Activated CD4-positive, alpha-beta T cell treated with anti-CD3 and anti-CD28 coated beads, Interleukin-2, amount 50 U/mL, for 24 hours (primary cell): ENCODE results near the gene AHSP.
"Not testable (repeated sequence)": the region's sequence is repeated elsewhere in the genome, so short reads cannot be mapped to it uniquely, and the experiment has no call there.

Experiments
- DNase-seq, 2 donors: peaks; one replicate each; pipeline ENCODE4 v3.0.0-alpha.2; 2020; ENCODE audit warnings: low read depth in 1 of 2, low spot score in 1 of 2

The AHSP gene, protein sequence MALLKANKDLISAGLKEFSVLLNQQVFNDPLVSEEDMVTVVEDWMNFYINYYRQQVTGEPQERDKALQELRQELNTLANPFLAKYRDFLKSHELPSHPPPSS

DNA sequence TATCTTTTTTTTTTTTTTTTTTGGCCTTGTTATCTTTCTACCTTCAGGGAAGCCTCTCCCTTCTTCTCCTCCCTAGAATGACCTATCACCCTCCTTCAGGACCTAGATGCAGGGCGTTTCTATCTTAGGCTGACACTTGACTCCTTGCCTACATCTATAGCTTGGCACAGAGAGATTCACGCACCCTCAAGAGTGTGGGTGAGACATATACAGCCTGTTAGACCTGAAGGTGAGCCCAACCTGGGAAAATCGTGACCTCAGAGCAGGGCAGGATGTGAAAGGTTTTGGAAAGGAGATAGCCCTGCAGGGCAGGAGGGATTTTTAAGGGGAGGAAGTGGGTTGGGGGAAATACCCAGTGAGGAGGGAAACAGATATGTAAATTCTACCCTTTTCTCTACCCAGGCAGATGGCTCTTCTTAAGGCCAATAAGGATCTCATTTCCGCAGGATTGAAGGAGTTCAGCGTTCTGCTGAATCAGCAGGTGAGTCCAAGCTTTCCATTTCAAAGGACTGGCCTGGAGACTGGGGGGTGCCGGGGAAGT is at the start of gene AHSP:
Gene AHSP, plus strand, starts transcription at position 167 of the 541 bp plus-strand sequence. Its CDS starts 240 bp downstream, at position 407.
- DNase-seq: no peak

DNA sequence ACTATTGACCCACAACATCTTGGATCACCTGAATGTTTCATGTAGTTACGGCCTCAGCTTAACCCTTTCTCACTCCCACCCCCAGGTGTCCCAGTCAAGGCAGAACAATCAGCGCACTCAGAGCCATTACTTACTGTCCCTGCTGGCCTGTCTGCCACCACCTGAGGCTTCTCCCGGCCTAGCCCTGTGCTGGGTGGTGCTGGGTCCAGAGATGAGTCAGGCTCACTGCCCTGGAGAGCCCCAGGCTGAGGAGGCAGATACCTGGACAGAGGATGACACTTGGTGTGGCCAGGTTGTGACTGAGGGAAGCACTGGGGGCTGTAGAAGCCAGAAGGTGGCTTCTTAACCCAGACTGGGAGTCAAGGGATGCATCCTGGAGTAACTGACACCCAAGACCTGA is 48.7 kb upstream of the AHSP start:
- DNase-seq: no peak

DNA sequence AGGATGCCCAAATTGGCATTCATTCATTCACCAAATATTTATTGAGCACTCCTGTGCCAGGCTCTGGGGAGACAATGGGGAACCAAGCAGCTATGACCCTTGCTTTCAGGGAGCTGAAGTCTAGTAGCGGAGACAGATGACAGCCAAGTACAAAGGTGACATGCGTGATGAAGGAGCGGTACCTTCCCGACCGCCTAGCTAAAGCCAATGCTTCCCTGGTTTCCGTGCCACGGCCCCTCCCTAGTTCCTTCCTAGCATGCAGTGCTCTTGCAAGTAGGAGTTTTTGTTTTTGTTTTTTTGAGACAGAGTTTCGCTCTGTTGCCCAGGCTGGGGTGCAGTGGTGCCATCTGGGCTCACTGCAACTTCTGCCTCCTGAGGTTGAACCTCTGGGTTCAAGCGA is 47.9 kb upstream of the AHSP start:
- DNase-seq: no peak

DNA sequence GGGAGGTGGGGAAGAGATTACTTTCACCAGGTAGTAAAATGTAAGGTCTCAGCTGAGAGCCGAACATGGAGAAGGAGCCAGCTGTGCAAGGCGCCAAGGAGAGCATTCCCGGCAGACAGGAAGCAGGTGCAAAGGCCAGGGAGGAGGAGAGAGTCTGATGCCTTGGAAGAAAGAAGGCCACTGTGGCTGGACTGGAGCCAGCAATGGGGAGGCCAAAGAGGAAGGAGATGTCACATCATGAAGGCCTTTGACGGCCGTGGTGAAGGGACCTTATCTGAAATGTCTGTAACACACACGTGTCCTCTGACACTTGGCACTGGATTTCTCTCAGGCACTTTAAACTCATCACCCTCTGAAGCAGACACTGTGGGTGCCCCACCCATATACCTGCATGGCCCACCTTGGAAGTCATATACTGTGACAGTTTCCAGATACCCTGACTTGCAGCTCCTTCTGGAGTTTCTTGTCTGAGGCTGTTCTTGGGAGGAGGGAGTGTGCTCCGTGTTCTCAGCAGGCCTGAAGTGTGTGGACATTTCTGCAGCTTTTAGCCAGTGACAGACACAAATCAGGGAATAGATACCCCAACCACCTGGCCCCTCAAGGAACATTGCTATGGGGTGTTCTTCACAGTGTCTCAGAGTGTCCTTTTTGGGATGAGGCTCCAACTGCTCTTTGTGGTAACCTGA is 46.7 kb upstream of the AHSP start:
- DNase-seq: no peak

DNA sequence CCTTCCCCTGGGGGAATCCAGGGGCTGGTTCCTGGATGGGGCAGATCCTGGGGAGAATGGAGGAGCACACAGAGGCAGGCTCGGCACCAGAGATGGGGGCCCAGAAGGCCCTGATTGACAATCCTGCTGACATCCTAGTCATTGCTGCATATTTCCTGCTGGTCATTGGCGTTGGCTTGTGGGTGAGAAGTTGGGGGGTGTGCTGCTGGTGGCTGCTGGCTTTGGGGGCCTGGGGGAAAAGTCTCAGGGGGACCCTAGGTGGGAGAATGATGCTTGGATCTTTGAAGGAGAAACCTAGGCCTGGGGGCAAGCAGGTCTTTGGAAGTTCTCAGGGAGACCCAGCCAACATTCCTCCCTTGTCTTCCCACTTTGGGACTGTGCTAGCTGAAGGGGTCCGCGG is 44.6 kb upstream of the AHSP start, which contains the start of gene SLC5A2:
Gene SLC5A2, plus strand, starts transcription at position 43 of the 400 bp plus-strand sequence. Its CDS starts 14 bp downstream, at position 57.
- no peak for DNase-seq

DNA sequence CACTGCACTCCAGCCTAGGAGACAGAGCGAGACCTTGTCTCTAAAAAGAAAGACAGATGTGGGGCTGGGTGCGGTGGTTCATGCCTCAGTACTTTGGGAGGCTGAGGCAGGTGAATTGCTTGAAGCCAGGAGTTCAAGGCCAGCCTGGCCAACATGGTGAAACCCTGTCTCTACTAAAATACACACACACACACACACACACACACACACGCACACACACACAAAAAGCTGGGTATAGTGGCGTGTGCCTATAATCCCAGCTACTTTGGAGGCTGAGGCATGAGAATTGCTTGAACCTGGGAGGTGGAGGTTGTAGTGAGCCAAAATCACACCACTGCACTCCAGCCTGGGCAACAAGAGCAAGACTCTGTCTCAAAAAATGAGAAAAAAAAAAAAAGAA is 43.7 kb upstream of the AHSP start:
- DNase-seq: not testable (repeated sequence)

DNA sequence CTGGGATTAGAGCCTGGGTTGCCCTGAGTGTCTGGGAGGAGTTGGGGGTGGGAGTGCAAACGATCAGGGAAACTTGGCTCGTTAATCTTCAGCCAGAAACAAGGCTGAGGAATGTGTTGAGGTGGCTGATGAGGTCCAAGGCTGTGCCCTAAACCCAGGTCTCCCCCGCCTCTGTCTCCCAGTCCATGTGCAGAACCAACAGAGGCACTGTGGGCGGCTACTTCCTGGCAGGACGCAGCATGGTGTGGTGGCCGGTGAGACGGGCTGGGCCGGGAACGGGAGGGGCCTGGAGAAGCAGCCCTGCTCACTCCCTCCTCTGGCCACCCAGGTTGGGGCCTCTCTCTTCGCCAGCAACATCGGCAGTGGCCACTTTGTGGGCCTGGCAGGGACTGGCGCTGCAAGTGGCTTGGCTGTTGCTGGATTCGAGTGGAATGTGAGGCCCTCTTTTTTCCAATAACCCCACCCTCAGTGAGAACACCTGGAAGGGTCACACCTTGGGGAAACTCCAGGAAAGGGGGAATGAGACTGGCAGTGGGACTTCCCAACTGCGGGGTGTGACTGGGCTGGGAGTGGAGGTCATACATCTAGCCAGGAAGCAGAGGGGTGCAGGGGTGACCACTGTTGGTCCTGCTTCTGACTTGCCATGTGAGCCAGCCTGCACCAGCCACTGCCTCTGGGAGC is 43.1 kb upstream of the AHSP start:
- DNase-seq: no peak

DNA sequence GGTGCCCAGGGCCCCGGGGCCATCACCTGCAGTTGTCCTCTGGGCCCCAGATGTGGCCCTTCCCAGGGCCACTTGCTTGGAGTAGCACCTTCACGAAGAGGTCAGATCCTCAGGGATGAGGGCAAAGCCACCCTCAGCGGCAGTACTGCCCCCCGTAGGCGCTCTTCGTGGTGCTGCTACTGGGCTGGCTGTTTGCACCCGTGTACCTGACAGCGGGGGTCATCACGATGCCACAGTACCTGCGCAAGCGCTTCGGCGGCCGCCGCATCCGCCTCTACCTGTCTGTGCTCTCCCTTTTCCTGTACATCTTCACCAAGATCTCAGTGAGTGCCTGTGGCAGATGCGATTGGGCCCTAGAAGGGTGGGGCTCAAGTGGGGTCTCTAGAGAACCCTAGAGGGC is 42.1 kb upstream of the AHSP start:
- no peak for DNase-seq

DNA sequence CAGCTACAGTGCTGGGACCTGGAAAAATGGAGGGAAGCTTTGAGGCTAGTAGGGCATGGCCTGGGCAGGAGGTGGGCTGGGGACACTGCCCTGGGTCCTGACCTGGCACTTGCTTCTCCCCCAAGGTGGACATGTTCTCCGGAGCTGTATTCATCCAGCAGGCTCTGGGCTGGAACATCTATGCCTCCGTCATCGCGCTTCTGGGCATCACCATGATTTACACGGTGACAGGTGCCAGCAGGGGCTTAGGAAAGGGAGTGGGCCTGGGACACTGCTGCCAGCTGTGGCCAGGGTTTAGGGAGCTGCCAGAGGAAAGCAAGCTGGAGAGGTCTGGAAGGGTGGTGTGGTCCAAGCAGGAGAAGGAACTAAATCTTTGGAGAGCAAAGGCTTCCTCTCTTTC is 41.7 kb upstream of the AHSP start:
- no peak for DNase-seq

DNA sequence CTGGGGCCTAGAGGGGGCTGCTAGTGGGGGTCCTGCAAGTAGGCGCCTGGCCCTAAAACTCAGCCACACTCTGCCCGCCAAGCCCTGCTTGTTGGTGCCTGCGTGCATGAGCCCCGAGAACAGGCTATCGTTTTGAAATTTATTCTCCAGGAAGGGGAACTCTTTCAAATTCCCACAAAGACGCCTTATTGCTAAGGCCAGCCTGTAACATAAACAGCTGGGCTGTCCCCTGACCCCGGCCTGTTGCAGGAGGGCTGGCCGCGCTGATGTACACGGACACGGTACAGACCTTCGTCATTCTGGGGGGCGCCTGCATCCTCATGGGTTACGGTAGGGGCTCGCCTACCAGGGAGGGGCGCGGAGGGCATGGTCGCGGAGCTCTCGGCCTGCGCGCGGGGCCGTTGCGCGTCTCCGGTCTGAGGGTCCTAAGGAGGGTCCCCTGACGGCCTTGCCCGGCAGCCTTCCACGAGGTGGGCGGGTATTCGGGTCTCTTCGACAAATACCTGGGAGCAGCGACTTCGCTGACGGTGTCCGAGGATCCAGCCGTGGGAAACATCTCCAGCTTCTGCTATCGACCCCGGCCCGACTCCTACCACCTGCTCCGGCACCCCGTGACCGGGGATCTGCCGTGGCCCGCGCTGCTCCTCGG is 40.5 kb upstream of the AHSP start:
- no peak for DNase-seq

DNA sequence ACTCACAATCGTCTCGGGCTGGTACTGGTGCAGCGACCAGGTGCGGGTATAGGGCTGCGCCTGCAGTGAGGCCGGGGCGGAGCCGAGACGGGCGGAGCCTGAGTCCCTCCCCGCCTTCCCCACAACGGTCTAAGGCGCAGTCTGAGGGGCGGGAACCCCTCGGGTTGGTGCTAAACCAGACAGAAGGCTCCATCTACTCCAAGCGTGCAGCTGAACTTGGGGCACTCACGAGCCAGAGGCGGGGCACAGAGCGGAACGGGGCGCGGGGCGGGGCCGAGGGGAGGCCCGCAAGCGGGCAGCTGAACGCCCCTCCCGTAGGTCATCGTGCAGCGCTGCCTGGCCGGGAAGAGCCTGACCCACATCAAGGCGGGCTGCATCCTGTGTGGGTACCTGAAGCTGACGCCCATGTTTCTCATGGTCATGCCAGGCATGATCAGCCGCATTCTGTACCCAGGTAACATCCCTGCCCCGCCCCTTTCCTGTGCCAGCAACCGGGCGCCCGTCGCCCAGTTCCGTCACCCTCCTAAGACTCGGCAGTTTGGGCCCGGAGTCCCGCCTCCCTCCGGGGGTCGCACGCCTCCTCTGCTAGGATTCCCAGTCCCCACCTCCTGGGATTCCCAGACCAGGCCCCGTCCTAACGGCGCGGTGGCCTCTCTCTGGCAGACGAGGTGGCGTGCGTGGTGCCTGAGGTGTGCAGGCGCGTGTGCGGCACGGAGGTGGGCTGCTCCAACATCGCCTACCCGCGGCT is 39.8 kb upstream of the AHSP start:
- peak; percentile 28 to 36 for DNase-seq

DNA sequence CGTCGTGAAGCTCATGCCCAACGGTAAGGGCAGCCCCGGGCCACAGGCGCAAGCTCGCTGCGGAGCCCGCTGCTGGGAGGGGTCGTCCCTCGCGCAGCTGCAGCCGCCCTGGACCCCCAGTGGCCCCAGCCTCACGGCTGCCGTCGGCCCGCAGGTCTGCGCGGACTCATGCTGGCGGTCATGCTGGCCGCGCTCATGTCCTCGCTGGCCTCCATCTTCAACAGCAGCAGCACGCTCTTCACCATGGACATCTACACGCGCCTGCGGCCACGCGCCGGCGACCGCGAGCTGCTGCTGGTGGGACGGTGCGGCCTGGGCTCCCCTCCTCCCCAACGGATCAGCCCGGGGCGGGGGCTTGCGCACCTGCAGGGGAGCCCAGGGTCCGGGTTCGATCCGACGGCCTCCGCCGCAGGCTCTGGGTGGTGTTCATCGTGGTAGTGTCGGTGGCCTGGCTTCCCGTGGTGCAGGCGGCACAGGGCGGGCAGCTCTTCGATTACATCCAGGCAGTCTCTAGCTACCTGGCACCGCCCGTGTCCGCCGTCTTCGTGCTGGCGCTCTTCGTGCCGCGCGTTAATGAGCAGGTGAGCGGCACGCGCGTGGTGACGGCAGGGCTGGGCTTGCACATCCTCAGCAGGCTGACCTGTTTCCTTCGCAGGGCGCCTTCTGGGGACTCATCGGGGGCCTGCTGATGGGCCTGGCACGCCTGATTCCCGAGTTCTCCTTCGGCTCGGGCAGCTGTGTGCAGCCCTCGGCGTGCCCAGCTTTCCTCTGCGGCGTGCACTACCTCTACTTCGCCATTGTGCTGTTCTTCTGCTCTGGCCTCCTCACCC is 39.0 kb upstream of the AHSP start:
- no peak for DNase-seq

DNA sequence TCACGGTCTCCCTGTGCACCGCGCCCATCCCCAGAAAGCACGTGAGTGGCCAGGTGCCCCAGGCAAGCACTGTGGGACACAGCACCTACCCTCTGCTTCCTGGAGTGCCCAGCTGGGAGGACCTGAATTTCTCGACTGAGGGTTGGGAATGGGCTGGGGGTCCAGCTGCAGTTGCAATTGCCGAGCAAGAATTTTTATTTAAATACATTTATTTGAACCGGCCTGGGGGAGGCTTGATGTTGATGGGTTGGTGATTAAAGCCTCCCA is 38.5 kb upstream of the AHSP start:
- DNase-seq: no peak

DNA sequence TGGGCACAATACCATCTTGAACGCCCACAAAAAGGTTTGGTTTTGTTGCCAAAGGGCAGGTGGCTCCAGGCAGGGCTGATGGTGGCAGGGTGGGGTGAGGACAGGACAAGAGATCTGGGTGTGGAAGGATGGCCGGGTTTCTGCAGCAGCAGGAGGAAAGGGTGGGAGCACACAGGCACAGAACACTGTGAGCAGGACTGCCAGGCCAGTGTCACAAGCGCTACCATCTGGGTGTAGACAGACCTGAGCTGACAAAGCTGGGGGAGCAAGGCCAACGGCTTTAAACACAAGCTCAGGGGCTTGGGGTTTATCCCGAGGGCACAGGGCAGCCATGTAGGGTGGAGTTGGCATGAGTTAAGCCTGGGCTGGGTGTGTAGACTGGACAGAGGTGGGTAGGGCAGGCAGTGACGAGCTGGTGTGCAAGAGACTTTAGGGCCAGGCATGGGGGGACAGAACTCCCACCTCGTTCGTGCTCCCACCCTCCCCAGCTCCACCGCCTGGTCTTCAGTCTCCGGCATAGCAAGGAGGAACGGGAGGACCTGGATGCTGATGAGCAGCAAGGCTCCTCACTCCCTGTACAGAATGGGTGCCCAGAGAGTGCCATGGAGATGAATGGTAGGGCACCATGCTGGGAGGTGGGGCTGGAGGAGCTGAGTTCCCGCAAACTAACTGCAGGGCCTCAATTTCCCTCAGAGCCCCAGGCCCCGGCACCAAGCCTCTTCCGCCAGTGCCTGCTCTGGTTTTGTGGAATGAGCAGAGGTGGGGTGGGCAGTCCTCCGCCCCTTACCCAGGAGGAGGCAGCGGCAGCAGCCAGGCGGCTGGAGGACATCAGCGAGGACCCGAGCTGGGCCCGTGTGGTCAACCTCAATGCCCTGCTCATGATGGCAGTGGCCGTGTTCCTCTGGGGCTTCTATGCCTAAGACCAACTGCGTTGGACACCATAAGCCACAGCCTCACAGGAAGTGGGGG is 37.8 kb upstream of the AHSP start:
- no peak for DNase-seq

DNA sequence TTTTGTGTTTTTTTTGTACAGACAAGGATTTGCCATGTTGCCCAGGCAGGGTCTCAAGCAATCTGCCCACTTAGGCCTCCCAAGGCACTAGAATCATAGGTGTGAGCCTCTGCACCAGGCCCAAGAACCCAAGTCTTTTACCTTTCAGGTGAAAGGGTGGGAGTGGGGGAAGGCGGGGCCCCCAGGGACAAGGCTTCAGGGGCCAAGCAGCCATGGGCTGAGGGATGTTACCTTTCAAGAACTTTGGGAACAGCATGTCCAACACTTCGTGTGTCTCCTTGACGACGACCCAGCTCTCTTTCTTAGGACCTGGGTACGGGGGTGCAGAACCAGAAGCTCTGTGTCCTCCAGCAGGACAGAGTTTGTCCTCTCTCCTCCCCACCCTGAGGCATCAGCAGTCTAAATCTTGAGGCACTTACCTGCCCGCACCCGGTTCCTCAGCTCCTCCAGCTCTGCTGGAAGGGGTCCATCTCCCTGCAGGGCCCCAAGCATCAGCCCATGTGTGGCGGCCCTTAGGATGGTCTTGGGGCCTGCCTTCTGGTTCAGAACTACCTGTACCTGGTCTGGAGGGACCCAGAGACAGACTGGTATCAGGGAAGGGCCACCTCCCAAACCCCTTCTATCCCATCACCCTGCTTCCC is 35.8 kb upstream of the AHSP start:
- DNase-seq: no peak

DNA sequence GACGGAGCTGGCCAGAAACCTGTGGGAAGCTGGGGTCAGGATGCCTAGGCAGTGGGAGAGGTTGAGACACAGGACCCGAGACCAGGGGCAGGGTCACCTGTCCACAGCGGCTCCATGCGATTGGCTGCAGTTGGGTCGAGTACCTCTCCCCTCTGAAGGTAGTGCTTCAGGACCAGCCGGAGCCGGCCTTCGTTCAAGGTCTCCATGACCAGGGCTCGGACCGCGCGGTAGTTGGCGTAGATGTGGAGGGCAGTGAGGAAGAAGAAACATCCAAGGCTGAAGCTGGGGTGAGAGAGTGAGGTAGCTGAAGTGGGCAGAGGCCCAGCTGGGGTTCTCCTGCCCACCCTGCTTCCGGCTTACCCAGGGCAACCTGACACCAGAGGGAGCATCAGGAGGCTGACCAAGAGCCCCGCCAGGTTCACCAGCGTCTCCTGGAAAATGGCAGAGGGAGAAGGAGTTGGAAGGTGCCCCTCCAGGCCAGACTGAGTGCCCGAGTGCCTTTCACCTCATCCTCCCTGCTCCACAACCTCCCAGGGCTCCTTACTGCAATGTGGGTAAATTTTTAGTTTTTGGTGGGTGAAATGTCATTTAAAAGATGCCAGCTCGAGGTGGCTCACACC is 34.1 kb upstream of the AHSP start:
- DNase-seq: no peak

DNA sequence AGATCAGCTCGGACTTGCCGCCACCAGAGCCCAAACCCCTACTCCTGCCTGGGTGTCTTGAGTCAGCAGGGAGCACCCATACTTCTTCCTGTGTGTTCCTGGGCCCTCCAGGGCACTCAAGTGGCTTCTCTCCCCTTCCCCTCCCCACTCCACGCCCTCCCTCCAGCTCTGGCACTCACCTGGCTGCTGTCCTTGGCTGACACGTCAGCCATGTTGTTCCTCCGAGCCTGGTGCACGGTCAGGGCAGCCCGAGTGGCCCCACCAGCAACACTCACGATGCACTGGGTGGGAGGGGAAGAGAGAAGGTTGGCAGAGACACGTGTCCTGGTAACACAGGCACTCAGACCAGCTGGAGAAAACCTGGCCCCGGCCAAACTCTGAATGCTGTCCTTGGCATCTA is 31.0 kb upstream of the AHSP start:
- DNase-seq: no peak

DNA sequence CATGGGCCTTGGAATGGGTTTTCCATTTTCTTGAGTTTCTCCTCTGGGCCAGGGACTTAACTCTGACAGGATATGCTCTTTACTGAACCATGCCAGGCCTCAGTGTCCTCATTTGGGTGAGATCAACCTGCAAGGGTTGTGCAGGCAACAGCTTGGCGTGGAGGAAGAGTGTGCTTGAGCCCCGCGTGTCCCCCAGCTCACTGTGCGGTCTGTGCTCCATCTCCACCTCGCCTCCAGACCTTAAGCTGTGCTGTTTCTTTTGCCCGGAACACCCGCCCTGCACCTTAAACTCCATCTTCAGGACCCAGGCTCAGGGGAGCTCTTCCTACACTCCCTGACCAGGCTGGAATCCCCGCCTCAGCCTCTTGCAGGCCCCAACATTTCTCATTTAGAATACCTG is 29.2 kb upstream of the AHSP start:
- no peak for DNase-seq
